ENCODE measurements around the gene KCTD6. TPM values are rescaled to one million over a fixed set of nuclear protein-coding genes. Genes with fewer than 3 reads are reported as not detected.

Gene KCTD6
- total RNA-seq, 4 donors from 2014 or later: 10.3 to 14.9 (median 11.9) TPM

DNA sequence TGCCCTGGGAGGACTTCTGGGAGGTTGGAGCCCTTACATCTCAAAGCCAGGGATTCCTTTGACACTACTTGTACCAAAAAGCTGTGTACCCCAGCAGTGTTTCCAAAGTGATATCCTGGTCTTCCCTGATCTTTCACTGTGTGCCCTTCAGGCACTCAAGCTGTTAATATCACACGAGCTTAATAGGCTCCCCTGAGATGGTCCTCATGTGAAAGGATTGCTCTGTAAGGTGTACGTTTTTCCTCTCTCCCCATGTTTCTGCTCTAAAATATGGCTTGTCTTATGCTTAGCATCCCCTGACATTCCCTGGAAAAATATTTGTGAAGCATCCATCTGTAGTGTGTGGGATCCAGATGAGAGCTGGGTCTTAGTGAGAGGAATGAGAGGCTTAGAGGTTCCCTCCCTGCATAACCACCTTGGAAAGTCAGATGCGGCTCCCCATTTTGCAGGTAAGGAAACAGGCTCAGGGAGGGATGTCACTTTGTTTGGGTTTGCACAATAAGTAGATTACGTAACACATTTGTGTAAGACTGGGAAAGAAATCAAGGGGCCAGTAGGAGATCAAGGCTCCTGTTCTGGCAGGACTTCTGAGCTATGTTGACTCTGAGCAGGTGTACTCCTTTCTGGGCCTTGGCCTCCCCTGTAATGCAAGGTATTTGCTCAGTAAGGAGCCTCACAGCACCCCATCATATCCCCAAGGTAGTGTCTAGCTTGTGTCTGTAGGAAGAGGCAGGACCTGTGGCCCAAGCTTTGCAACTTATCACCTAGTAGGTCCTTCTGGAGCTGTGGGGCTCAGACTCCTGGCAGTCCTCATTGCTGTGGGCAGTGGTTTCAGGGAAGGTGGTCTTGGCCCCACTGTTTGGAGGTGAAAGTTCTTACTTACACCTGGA, 45.8 kb downstream of the KCTD6 start:
- H3K27ac ChIP-seq: peak overlapping the region; percentile 46 to 91 (median 81)
- no peaks in the 10 kb centered on the region for H3K9me3 ChIP-seq
- peaks cover 0 to 21% (median 0%) of the 10 kb centered on the region in 3 donors for H3K36me3 ChIP-seq
- no peaks in the 10 kb centered on the region for H3K27me3 ChIP-seq
- H3K4me3 ChIP-seq: peak overlapping the region in 2 of 4 donors; percentile 49
- peaks cover 0 to 47% (median 5%) of the 10 kb centered on the region in 4 donors for H3K4me1 ChIP-seq
- no peak for DNase-seq
- TF ChIP-seq POLR2A (IDR thresholded peaks at IDR 0.05) (no peak), CTCF (IDR thresholded peaks at IDR 0.05) (no peak)

GRCh38 chr3:58539626-58540025, 47.7 kb downstream of the KCTD6 start:
- H3K4me1 ChIP-seq: peaks cover 0 to 37% (median 2%) of the 10 kb centered on the region in 4 donors
- DNase-seq: no peak
- H3K27ac ChIP-seq: no peak overlapping the region
- H3K4me3 ChIP-seq: no peak overlapping the region
- H3K9me3 ChIP-seq: no peaks in the 10 kb centered on the region
- H3K36me3 ChIP-seq: peaks cover 0 to 3% (median 0%) of the 10 kb centered on the region in 3 donors
- TF ChIP-seq CTCF (IDR thresholded peaks at IDR 0.05) (no peak), POLR2A (IDR thresholded peaks at IDR 0.05) (no peak)
- no peaks in the 10 kb centered on the region for H3K27me3 ChIP-seq

GRCh38 chr3:58540176-58540858, 48.4 kb downstream of the KCTD6 start:
- DNase-seq: peak in 1 of 3 donors; percentile 22
- H3K27ac ChIP-seq: no peak overlapping the region

DNA sequence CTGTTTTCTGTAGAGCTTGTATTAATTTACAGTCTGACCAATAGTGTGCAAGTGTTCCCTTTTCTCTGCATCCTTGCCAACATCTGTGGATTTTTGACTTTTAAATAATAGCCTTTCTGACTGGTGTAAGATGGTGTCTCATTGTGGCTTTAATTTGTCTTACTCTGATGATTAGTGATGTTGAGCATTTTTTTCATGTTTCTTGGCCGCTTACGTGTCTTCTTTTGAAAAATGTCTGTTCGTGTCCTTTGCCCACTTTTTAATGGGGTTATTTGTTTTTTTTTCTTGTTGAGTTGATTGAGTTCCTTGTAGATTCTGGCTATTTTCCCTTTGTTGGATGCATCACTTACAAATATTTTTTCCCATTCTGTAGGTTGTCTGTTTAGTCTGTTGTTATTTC, 52.6 kb downstream of the KCTD6 start:
- H3K36me3 ChIP-seq: no peaks in the 10 kb centered on the region
- H3K27me3 ChIP-seq: no peaks in the 10 kb centered on the region
- H3K27ac ChIP-seq: no peak overlapping the region
- DNase-seq: no peak
- H3K4me3 ChIP-seq: no peak overlapping the region
- H3K4me1 ChIP-seq: no peaks in the 10 kb centered on the region
- no peak for TF ChIP-seq CTCF (IDR thresholded peaks at IDR 0.05)
- no peak for TF ChIP-seq POLR2A (IDR thresholded peaks at IDR 0.05)
- no peaks in the 10 kb centered on the region for H3K9me3 ChIP-seq

More at GRCh38 chr3:58540176-58540858, 48.4 kb downstream of the KCTD6 start:
- Histone ChIP-seq H3K9me3 (no peaks in the 10 kb centered on the region), H3K4me1 (peaks cover 0 to 30% (median 2%) of the 10 kb centered on the region in 4 donors), H3K4me3 (no peak overlapping the region), H3K27me3 (no peaks in the 10 kb centered on the region), H3K36me3 (no peaks in the 10 kb centered on the region)
- TF ChIP-seq POLR2A (IDR thresholded peaks at IDR 0.05): no peak
- TF ChIP-seq CTCF (IDR thresholded peaks at IDR 0.05): no peak

DNA sequence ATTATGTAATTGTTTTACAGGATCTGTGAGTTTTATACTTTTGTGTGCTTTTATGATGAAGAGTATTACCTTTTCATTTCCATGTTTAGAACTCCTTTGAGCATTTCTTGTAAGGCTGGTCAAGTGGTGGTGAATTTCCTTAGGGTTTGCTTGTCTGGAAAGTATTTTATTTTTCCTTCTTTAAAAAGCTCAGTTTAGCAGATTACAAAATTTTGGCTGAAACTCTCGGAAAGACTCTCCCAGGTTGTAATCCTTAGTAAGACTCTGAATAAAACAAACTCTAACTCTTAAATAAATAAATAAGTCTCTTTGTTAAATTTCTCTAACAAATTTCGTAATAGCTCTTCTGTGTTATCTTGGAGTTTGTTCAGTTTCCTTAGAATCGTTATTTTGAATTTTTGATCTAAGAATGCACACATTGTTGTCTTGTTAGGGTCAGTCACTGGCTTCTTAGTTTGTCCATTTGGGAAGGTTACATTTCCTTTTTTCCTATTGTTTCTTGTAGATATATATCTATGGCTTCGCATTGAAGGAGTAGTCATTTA, 59.8 kb downstream of the KCTD6 start:
- H3K27ac ChIP-seq: no peak overlapping the region
- no peaks in the 10 kb centered on the region for H3K36me3 ChIP-seq
- H3K4me3 ChIP-seq: no peak overlapping the region
- no peaks in the 10 kb centered on the region for H3K27me3 ChIP-seq
- no peak for TF ChIP-seq CTCF (IDR thresholded peaks at IDR 0.05)
- DNase-seq: no peak
- no peaks in the 10 kb centered on the region for H3K9me3 ChIP-seq
- no peaks in the 10 kb centered on the region for H3K4me1 ChIP-seq

Other genes with a start within 250 kb of the KCTD6 start
- 10 to 100 TPM in 3 of 4 donors, 1 to 10 TPM in 1; 9.9 to 23.1 (median 13.4) TPM for gene RPP14, start 185.9 kb upstream of the KCTD6 start, total RNA-seq
- 10 to 100 TPM in 1 of 4 donors, 1 to 10 TPM in 2, not detected in 1; 4.8 to 12.8 (median 6.5) TPM for gene HTD2, start 185.6 kb upstream of the KCTD6 start, total RNA-seq
- gene PXK, start 159.2 kb upstream of the KCTD6 start, total RNA-seq: 10 to 100 TPM; 15.3 to 73.4 (median 28.4) TPM
- 100 to 1,000 TPM in 2 of 4 donors, 10 to 100 TPM in 2; 66.6 to 126 (median 96.8) TPM for gene PDHB, start 58.3 kb upstream of the KCTD6 start, total RNA-seq
- 100 to 1,000 TPM in 3 of 4 donors, 10 to 100 TPM in 1; 54.5 to 162 (median 142) TPM for gene ACOX2, start 45.1 kb downstream of the KCTD6 start, total RNA-seq
- gene FAM107A, start 85.3 kb downstream of the KCTD6 start, total RNA-seq: 10 to 100 TPM; 11.0 to 93.3 (median 24.3) TPM
- gene FAM3D, start 174.7 kb downstream of the KCTD6 start, total RNA-seq: 100 to 1,000 TPM in 3 of 4 donors, 10 to 100 TPM in 1; 47.0 to 200 (median 135) TPM

Data from Peyer's patch (tissue), 4 donors.